Measurements from ENCODE around the gene TNFRSF6B.

The TNFRSF6B gene

DNA sequence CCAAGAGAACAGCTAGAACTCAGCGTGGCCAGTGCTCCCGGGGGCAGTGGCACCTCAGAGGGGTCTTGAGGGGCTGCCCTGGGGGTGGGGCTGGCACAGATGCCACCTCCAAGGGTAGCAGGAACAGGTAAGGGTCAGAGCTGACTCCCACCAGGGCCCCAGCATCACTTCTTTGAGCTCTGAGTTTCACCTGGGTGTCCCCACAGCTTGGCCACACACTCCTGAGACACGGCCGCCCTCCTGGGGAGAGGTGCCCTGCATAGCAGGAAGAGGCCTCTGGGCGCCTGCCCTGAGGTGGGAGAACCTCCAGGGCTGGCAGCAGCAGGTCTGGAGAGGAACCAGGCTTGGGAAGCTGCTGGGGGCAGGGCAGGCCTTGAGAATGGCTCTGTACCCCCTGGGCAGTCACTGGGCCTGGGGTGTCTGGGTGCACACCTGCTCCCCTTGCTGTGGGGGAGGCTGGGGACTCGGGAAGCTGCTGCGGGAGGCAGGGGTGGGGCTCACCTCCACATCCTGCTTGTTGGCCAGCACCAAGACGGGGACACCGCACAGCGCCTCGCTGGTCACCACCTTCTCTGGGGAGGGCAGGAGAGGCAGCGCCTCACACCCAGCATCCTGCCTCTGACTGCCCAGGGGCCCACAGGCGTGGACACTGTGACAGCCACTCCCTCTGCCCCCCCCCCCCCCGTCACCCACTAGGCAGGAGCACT is 5.0 kb downstream of the TNFRSF6B start:
- no peak overlapping the region for H3K4me3 ChIP-seq (ENCODE audit: low read depth in 1 of 2, low read length in 2 of 2)
- H3K4me2 ChIP-seq (ENCODE audit: insufficient read depth, low read length), result no peak overlapping the region
- peaks cover 13% of the 10 kb centered on the region for H3K4me1 ChIP-seq (ENCODE audit: insufficient read depth, low read length)
- no peaks in the 10 kb centered on the region for H3K27me3 ChIP-seq (ENCODE audit: insufficient read depth, low read length, poor library complexity)
- TF ChIP-seq, protein P1, sequence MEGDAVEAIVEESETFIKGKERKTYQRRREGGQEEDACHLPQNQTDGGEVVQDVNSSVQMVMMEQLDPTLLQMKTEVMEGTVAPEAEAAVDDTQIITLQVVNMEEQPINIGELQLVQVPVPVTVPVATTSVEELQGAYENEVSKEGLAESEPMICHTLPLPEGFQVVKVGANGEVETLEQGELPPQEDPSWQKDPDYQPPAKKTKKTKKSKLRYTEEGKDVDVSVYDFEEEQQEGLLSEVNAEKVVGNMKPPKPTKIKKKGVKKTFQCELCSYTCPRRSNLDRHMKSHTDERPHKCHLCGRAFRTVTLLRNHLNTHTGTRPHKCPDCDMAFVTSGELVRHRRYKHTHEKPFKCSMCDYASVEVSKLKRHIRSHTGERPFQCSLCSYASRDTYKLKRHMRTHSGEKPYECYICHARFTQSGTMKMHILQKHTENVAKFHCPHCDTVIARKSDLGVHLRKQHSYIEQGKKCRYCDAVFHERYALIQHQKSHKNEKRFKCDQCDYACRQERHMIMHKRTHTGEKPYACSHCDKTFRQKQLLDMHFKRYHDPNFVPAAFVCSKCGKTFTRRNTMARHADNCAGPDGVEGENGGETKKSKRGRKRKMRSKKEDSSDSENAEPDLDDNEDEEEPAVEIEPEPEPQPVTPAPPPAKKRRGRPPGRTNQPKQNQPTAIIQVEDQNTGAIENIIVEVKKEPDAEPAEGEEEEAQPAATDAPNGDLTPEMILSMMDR (IDR thresholded peaks at IDR 0.05; ENCODE audit: borderline replicate concordance, extremely low read depth, low read length, poor library complexity, severe bottlenecking), result no peak
- TF ChIP-seq EZH2 (IDR thresholded peaks at IDR 0.05; ENCODE audit: borderline replicate concordance, low read depth, low read length, severe bottlenecking), result no peak
- peaks cover 70% of the 10 kb centered on the region for H3K36me3 ChIP-seq (ENCODE audit: insufficient read depth, low read length)
- peaks cover 20% of the 10 kb centered on the region for H3K79me2 ChIP-seq (ENCODE audit: insufficient read depth, low read length)
- H3K27ac ChIP-seq (ENCODE audit: low read length), result no peak overlapping the region
- no peak overlapping the region for H2AFZ ChIP-seq (ENCODE audit: low read depth, low read length)
- DNase-seq (no peak), ATAC-seq (ENCODE audit: insufficient read depth, low read depth) (no peak)
- no peaks in the 10 kb centered on the region for H3K9me3 ChIP-seq (ENCODE audit: insufficient read depth, low read length, severe bottlenecking)
- H4K20me1 ChIP-seq (ENCODE audit: insufficient read depth, low read length), result peaks cover 75% of the 10 kb centered on the region
- H3K9ac ChIP-seq (ENCODE audit: low read depth, low read length), result no peak overlapping the region

GRCh38 chr20:63702036-63702665 is 5.7 kb downstream of the TNFRSF6B start:
- Histone ChIP-seq H4K20me1 (ENCODE audit: insufficient read depth, low read length) (peaks cover 80% of the 10 kb centered on the region), H3K36me3 (ENCODE audit: insufficient read depth, low read length) (peaks cover 71% of the 10 kb centered on the region), H3K27me3 (ENCODE audit: insufficient read depth, low read length, poor library complexity) (no peaks in the 10 kb centered on the region), H3K9ac (ENCODE audit: low read depth, low read length) (no peak overlapping the region), H3K4me1 (ENCODE audit: insufficient read depth, low read length) (peaks cover 20% of the 10 kb centered on the region), H3K9me3 (ENCODE audit: insufficient read depth, low read length, severe bottlenecking) (no peaks in the 10 kb centered on the region), H3K4me3 (ENCODE audit: low read depth in 1 of 2, low read length in 2 of 2) (no peak overlapping the region), H2AFZ (ENCODE audit: low read depth, low read length) (no peak overlapping the region), H3K79me2 (ENCODE audit: insufficient read depth, low read length) (peaks cover 26% of the 10 kb centered on the region), H3K4me2 (ENCODE audit: insufficient read depth, low read length) (no peak overlapping the region), H3K27ac (ENCODE audit: low read length) (no peak overlapping the region)
- DNase-seq (no peak), ATAC-seq (ENCODE audit: insufficient read depth, low read depth) (no peak)
- TF ChIP-seq, protein P1 (IDR thresholded peaks at IDR 0.05; ENCODE audit: borderline replicate concordance, extremely low read depth, low read length, poor library complexity, severe bottlenecking), result no peak
- TF ChIP-seq EZH2 (IDR thresholded peaks at IDR 0.05; ENCODE audit: borderline replicate concordance, low read depth, low read length, severe bottlenecking), result no peak

DNA sequence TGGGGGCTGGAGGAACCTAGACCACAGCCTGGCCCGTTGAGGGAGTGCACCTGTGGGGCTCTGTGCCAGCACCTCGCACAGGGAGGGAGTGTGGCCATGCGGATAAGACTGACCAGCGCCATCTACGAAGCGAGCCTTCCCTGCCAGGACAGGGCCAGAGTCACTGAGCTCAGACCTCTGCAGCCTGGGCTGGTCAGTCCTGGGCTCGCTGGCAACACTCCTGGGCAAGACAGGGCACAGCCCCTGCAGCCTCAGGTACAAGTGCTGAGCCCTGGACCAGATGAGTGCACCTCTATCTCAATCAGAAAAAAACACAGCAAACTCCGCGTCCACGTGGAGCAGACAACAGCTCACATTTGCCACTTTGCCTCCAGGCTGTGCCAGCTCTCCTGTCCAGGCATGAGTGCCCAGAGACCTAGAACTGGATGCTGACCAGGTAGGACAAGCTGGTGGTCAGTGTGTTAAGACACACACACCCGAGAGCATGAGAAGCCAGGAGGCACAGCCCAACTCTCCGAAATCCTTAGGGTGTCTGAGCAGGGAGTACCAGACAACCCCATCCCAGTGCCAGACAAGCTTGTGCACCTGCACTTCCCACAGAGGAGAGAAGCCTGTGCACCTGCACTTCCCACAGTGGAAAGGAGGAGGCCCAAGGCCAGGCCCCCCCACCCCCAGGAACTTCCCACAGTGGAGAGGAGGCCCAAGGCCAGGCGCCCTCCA is 6.5 kb downstream of the TNFRSF6B start:
- Histone ChIP-seq H3K27me3 (ENCODE audit: insufficient read depth, low read length, poor library complexity) (no peaks in the 10 kb centered on the region), H3K79me2 (ENCODE audit: insufficient read depth, low read length) (peaks cover 34% of the 10 kb centered on the region), H2AFZ (ENCODE audit: low read depth, low read length) (no peak overlapping the region), H3K36me3 (ENCODE audit: insufficient read depth, low read length) (peaks cover 64% of the 10 kb centered on the region), H4K20me1 (ENCODE audit: insufficient read depth, low read length) (peaks cover 75% of the 10 kb centered on the region), H3K9me3 (ENCODE audit: insufficient read depth, low read length, severe bottlenecking) (no peaks in the 10 kb centered on the region), H3K9ac (ENCODE audit: low read depth, low read length) (no peak overlapping the region), H3K27ac (ENCODE audit: low read length) (no peak overlapping the region), H3K4me1 (ENCODE audit: insufficient read depth, low read length) (peaks cover 20% of the 10 kb centered on the region), H3K4me2 (ENCODE audit: insufficient read depth, low read length) (no peak overlapping the region), H3K4me3 (ENCODE audit: low read depth in 1 of 2, low read length in 2 of 2) (no peak overlapping the region)
- DNase-seq (no peak), ATAC-seq (ENCODE audit: insufficient read depth, low read depth) (no peak)
- TF ChIP-seq, protein P1 (IDR thresholded peaks at IDR 0.05; ENCODE audit: borderline replicate concordance, extremely low read depth, low read length, poor library complexity, severe bottlenecking), result no peak
- no peak for TF ChIP-seq EZH2 (IDR thresholded peaks at IDR 0.05; ENCODE audit: borderline replicate concordance, low read depth, low read length, severe bottlenecking)
